HG03064 (cell line): Measurements from ENCODE around the gene CLMN.
"Not testable (repeated sequence)": the region's sequence is repeated elsewhere in the genome, so short reads cannot be mapped to it uniquely, and the experiment has no call there.

Experiments
- ATAC-seq: cut with Tn5 transposase; IDR thresholded peaks from one replicate; pipeline ENCODE4 v1.9.1; 2021; ENCODE audit warnings: low read depth; ENCODE audit not compliant: unreplicated experiment

Gene CLMN

GRCh38 chr14:95180966-95181741 lies 138.6 kb downstream of the CLMN start:
- ATAC-seq: no peak

- not testable (repeated sequence) for ATAC-seq
These were observed 144.0 kb downstream of the CLMN start for GRCh38 chr14:95175670-95176069.

DNA sequence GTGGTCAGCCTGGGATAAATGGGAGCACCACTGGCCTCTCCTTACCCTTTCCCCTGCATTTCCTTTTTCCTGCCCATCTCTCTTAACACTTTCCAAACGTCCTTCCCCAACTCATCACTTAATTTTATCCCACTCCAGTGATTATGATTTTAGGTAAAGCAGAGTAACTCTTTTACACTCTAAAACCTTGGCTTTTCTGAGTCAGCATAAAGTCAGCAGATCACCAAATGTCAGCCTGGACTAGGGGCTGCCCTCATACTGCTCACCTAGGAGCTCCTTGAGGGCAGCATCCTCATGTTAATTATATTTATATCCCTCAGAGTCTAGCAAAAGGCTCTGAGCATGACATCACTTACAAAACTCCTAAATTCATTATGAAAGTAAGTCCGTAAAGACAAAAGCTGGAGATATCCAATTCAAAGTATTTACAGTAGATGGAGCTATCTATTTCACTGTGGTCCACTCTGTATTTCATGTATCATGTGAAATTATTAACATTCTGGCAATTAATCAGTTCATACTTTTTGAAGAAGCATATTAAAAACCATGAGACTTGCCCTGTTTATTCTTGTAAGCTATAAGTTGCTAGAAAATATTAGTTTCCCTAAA lies 145.4 kb downstream of the CLMN start:
- ATAC-seq: no peak

- ATAC-seq: no peak
These were observed 146.2 kb downstream of the CLMN start for GRCh38 chr14:95173518-95173917.

DNA sequence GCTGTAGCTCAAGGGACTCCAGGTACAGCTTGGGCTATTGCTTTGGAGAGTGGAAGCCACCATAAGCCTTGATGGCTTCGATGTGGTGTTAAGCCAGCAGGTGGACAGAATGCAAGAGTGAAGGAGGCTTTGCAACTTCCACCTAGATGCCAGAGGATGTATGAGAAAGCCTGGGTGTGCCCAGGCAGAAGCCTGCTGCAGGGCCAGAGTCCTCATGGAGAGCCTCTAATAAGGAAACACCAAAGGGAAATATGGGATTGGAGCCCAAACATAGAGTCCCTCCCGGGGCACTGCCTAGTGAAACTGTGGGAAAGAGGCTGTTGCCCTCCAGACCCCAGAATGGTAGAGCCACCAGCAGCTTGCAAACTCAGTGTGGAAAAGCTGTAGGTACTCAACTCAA lies 152.5 kb downstream of the CLMN start:
- no peak for ATAC-seq

DNA sequence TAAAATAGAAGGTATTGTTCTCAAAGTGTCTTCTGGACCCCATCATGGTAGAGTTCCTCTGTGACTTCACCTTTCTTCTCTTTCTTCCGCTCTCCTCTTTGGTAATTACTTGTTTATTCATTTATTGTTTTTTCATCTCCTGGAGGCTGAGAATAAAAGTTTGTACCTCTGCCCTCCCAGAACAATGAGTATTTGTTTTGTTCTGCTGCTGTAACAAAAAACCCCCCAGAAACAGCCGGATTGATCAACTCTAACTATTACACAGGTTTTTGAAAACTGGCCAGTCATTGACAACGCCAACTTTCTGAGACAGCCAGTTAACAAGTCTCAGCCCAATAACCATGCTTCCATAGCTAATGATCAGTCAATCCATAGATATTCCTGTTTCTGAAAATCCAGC lies 154.2 kb downstream of the CLMN start:
- no peak for ATAC-seq

DNA sequence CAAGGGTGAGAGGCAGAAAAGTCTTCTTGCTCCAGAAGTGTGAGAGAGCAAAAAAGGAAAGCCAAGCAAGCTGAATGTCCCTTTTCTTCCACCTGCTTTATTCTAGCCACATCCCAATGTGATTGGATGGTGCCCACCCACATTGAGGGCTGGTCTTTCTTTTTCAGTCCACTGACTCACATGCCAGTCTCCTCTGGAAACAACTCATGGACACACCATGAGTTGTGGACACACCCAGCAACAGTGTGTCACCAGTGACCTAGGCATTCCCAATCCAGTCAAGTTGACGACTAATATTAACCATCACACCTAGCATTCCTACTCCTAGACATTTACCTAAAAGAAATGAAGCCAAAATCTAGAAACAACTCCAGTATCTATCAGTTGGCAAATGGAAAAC lies 155.2 kb downstream of the CLMN start:
- ATAC-seq: no peak

- ATAC-seq: no peak
These were observed 156.0 kb downstream of the CLMN start for GRCh38 chr14:95163666-95164065.

- no peak for ATAC-seq
These were observed 156.6 kb downstream of the CLMN start for GRCh38 chr14:95163132-95163531.

DNA sequence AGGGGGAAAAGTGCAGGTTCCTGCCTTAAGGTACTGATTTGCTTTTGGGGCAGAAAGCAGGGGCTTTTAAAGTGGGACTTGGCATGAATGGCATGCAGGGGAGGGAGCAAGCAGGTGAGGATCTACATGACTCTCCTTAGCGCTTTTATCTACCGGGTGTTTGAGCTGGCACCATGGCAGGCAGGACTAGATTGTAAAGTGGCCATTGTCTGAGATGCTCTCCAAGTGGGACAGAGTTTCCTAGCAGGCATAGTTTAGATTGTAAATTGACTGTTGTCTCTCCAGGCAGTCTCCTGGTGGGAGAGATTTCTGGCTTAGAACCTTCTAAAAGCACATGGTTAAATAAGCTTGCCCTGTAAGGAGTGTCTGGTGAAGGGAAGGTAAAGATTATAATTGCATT lies 157.1 kb downstream of the CLMN start:
- ATAC-seq: no peak

DNA sequence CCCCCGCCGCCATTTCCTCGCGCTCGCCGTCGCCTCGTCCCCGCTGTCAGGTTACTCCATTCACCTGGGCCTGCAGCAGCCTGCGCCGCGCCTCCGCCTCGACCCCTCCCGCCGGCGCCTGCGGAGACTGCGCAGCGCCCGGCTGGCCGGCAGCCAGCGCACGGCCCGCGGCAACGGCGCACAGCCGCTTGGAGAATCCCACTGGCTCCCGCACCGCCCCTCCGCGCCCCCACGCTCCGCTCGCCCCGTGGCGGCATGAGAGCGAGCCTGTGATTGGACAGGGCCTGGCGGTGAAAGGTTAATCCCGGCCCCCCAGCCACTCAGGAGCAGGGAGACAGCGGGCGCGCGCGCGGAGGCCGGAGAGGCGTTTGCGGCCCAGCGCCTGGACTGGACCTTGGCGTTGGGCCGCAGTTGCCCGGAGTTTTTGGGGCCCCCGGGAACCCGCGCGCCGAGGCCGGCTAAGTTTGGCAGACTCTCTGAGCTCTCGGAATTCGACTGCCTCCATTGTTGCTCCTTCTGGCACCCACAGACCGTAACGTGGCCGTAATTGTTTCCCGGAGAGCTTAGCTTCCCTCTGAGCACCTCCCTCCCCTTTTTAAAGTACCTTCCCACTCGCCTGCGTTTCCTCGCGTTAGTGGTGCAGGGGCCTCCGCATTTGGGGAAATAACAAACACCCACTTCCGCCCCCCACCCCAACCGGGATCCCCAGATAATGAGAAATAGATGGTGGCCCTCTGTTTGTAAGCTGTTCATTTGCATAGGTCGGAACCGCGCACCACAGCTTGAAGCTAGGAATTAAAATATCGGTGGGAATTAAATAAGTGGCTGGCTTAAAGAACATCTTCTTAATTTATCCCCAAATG lies 162.2 kb downstream of the CLMN start, which contains the start of gene DICER1:
Gene DICER1 (minus strand): TSS at position 203 of the 863 bp plus-strand sequence. CDS start 24,071 bp downstream, outside the sequence.
- peak; percentile 64 for ATAC-seq

DNA sequence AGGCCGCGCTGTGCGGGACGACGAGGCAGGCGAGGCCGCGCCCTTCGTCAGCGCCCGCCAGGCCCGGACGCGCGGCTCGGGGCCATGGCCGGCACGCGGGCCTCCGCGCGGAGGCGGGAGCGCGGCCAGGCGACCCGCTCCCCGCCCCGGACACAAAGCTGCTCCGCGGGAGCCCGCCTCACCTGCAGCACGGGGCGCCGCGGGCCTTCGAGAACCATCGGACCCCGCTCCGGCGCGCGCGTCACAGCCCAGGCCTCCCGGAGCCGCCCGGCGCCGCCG lies 162.7 kb downstream of the CLMN start:
- ATAC-seq: no peak

DNA sequence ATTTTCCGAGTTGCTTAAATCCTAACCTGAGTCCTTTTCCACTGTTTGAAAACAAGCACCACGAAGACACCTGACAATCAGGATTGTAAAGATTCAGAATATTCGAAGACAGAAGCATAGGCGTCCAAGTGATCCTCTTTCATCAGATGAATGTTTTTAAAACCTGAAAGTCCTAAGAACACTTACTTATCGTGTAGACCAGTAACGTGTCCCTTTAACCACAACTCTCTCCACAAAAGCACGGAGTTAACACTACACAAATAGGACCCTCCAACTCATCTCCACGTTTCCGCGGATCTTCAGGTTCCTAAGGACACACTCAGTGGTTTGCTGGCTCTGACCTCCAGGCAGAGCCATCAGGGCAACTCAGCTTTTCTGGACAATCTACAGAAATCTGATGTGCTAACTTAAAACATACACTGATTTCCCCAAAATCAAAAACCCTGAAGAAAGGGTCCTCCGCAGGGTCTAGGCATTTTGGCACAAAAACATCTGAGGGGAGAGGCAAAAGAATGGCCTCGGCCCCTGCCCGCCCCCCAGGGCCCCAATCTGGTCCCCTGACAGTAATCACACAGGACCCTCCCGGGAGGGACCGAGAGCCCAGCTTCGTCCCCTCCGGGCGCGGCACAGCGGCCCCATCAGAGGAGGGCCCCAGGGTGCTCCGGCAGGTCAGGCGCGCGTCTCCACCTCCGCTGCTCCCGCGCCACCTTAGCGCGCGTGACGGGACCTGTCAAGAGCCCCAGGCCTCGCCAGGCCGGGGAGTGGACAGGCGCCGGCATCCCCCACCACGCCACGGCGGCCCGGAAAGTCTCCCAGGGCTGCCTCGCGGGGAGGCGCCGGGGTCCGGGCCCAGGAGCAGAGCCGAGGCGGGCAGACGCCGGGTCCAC lies 163.3 kb downstream of the CLMN start:
- ATAC-seq: peak; percentile 33

DNA sequence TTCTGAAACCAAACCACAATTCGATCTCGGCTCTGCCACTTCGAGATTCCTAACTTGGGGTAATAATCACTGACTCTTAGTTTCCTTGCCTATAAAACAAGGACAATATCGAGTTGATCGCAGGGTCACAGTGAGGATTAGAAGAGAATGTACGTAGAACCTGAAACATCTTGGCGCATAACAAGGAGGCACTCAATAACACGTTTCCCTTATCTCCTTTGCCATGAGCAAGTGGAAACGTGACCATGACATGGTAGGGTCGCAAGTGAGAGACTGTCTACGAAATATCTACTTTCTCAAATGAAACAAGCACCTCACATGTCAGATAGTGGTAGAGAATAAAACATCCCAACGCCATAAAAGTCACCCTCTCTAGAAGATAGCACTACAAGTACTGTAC lies 164.7 kb downstream of the CLMN start:
- ATAC-seq: no peak

- ATAC-seq: no peak
These were observed 165.8 kb downstream of the CLMN start for GRCh38 chr14:95153866-95154265.

DNA sequence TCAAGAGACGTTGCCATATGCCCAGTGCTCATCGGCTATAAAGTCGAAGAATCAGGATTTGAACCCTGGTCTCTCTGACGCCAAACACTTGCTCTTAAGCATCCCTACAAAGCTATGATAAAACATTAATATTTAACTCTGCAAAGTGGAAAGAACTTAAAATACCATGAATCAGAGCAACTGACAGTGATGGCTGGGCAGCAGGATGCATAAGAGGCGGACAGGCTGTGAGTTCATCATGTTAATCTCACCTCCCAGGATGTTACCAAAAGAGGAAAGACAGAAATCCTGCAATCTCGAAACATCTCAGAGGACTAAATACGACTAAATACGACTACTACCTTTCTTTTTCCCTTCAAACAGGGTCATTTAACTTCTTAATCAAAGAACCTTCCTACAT lies 168.1 kb downstream of the CLMN start:
- no peak for ATAC-seq

- no peak for ATAC-seq
These were observed 168.8 kb downstream of the CLMN start for GRCh38 chr14:95150910-95151309.

GRCh38 chr14:95149441-95149840 lies 170.3 kb downstream of the CLMN start:
- ATAC-seq: no peak

GRCh38 chr14:95147597-95147996 lies 172.1 kb downstream of the CLMN start:
- ATAC-seq: no peak

- ATAC-seq: no peak
These were observed 173.5 kb downstream of the CLMN start for GRCh38 chr14:95146079-95146771.
